ENCODE results near the gene AHCYL2. TPM values are rescaled to one million over a fixed set of nuclear protein-coding genes. Genes with fewer than 3 reads are reported as not detected.
"Not testable (repeated sequence)": the region's sequence is repeated elsewhere in the genome, so short reads cannot be mapped to it uniquely, and the experiment has no call there.

AHCYL2 gene
- total RNA-seq, 1 donor from 2014 or later: 12.0 TPM

DNA sequence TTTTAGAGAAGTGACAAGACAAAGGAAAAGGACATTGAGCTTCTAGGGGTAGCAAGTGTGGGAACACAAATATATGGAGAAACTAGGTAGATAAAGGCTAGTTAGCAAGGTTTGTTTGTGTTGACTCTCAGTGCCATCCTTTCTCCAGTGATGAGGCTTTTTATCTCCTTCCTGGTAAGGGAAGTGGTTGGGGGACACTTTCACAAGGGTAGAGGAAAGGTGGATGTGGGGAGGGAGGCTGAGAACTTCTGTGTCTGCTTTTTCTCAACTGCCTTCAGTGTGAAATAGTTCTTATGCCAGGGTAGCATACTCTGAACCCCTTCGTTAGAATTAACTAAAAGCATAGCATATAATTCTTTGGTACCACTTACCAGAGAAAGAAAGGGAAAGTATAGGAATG is 116.4 kb downstream of the AHCYL2 start:
- Histone ChIP-seq H3K4me3 (ENCODE audit: low read length in 3 of 3) (no peak overlapping the region), H3K9me3 (ENCODE audit: control insufficient read depth in 3 of 3, low read length in 3 of 3) (no peaks in the 10 kb centered on the region), H3K36me3 (ENCODE audit: control insufficient read depth in 3 of 3, insufficient read depth in 3 of 3, low read length in 3 of 3) (no peaks in the 10 kb centered on the region), H3K27me3 (ENCODE audit: control insufficient read depth in 3 of 3, insufficient read depth in 3 of 3, low read length in 3 of 3) (no peaks in the 10 kb centered on the region), H3K9ac (ENCODE audit: low read depth in 1 of 3, low read length in 3 of 3) (no peak overlapping the region), H3K4me1 (ENCODE audit: control insufficient read depth in 3 of 3, insufficient read depth in 3 of 3, low read length in 3 of 3) (peaks cover 4 to 11% (median 8%) of the 10 kb centered on the region in 3 donors), H3K27ac (ENCODE audit: low read depth, low read length) (no peak overlapping the region)

DNA sequence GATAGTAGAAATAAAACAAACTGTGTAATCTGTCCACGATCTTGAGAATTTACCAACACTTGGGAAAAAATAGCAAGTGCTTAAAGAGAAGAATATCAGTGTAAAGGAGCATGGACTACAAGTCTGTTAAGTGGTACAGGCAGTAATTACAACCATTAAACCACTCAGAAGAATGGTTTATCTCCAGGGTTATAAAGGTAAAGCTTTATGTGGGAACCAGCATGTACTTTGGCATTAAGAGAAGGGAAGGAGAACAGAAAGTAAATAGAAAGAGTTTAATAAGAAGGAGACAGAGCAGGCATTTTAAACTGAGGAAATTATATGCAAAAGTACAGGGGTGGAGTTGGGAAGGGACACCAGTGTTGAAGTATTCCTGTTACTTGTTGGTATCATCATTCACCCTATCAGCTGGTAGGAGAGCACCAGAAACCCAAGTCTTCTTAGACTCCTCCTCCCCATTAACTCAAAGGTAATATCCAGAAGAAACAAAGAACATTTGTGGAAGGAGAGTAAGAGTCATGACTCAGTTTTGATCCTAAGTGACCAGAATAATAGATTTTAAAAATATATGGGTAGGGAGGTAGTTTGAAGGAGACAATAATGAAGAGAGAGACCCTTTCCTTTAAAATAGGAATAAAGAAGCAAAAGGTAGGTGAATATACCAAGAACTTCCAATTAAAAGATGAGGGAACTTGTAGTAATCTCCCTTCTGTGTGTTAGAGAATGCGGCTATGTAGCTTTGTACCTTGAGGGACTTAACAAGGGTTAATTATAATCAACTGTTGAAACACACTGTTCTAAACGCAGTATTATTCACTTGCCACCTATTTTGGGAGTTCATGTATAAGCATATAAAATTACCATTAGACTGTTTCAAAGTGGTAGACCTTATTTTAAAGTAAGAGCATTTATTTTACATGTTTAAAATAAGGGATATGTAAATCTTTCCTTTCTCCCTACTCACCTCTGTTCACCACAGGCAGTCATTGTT is 117.3 kb downstream of the AHCYL2 start:
- Histone ChIP-seq H3K4me1 (ENCODE audit: control insufficient read depth in 3 of 3, insufficient read depth in 3 of 3, low read length in 3 of 3) (peaks cover 4 to 14% (median 12%) of the 10 kb centered on the region in 3 donors), H3K4me3 (ENCODE audit: low read length in 3 of 3) (no peak overlapping the region), H3K36me3 (ENCODE audit: control insufficient read depth in 3 of 3, insufficient read depth in 3 of 3, low read length in 3 of 3) (no peaks in the 10 kb centered on the region), H3K27me3 (ENCODE audit: control insufficient read depth in 3 of 3, insufficient read depth in 3 of 3, low read length in 3 of 3) (no peaks in the 10 kb centered on the region), H3K9ac (ENCODE audit: low read depth in 1 of 3, low read length in 3 of 3) (peak overlapping the region in 1 of 3 donors; percentile 10), H3K9me3 (ENCODE audit: control insufficient read depth in 3 of 3, low read length in 3 of 3) (no peaks in the 10 kb centered on the region), H3K27ac (ENCODE audit: low read depth, low read length) (no peak overlapping the region)

DNA sequence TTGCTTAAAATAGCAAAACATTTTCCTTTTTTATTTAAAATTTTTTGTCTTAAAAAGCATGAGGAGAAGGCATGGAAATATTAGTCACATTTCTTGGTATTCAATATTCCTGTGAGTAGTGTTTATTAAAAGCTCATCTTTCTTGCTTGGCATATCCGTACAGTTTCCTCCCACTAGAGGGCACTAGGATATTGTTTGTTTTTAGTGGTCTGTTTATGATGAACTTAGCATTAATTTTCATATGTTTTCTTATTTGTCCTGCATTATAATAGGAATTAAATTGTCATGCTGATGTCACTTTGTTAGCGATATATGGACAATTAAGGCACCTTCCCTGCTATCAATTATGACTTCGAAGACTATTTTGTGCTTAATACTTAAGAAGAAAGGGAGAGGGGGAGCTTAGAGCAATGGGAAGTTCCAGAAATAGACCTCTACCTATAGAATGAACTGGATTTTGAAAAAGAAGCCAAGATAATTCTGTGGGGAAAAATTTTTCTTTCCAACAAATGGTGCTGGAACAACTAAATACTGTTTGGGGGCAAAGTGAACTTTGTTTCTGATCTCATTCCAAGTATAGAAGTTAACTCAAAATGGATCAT is 118.4 kb downstream of the AHCYL2 start:
- no peak overlapping the region for H3K4me3 ChIP-seq (ENCODE audit: low read length in 3 of 3)
- no peak overlapping the region for H3K9ac ChIP-seq (ENCODE audit: low read depth in 1 of 3, low read length in 3 of 3)
- H3K27ac ChIP-seq (ENCODE audit: low read depth, low read length): no peak overlapping the region
- peaks cover 10 to 23% (median 12%) of the 10 kb centered on the region in 3 donors for H3K4me1 ChIP-seq (ENCODE audit: control insufficient read depth in 3 of 3, insufficient read depth in 3 of 3, low read length in 3 of 3)
- H3K9me3 ChIP-seq (ENCODE audit: control insufficient read depth in 3 of 3, low read length in 3 of 3): no peaks in the 10 kb centered on the region
- H3K36me3 ChIP-seq (ENCODE audit: control insufficient read depth in 3 of 3, insufficient read depth in 3 of 3, low read length in 3 of 3): no peaks in the 10 kb centered on the region
- no peaks in the 10 kb centered on the region for H3K27me3 ChIP-seq (ENCODE audit: control insufficient read depth in 3 of 3, insufficient read depth in 3 of 3, low read length in 3 of 3)

DNA sequence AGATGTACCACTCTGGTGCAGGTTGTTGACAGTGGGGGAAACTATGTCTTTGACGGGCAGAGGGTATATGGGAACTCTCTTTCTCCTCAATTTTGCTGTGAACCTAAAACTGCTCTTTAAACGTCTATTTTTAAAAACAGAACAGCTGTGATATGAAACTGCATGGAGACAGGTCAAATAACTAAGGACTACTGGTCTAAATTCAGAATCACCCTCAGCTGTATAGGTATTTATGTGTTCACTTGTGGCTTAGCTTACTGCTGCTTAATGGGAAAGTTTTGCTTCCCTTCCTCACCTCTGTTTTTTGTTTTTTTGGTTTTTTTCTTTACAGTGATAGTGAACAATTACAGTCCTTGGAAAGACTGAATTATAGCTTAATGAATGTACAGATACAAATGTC is 122.5 kb downstream of the AHCYL2 start:
- Histone ChIP-seq H3K27me3 (ENCODE audit: control insufficient read depth in 3 of 3, insufficient read depth in 3 of 3, low read length in 3 of 3) (no peaks in the 10 kb centered on the region), H3K4me1 (ENCODE audit: control insufficient read depth in 3 of 3, insufficient read depth in 3 of 3, low read length in 3 of 3) (peaks cover 7 to 17% (median 12%) of the 10 kb centered on the region in 3 donors), H3K27ac (ENCODE audit: low read depth, low read length) (peak overlapping the region; percentile 57), H3K9ac (ENCODE audit: low read depth in 1 of 3, low read length in 3 of 3) (peak overlapping the region; percentile 10 to 59 (median 33)), H3K9me3 (ENCODE audit: control insufficient read depth in 3 of 3, low read length in 3 of 3) (no peaks in the 10 kb centered on the region), H3K4me3 (ENCODE audit: low read length in 3 of 3) (peak overlapping the region in 1 of 3 donors; percentile 49), H3K36me3 (ENCODE audit: control insufficient read depth in 3 of 3, insufficient read depth in 3 of 3, low read length in 3 of 3) (no peaks in the 10 kb centered on the region)

DNA sequence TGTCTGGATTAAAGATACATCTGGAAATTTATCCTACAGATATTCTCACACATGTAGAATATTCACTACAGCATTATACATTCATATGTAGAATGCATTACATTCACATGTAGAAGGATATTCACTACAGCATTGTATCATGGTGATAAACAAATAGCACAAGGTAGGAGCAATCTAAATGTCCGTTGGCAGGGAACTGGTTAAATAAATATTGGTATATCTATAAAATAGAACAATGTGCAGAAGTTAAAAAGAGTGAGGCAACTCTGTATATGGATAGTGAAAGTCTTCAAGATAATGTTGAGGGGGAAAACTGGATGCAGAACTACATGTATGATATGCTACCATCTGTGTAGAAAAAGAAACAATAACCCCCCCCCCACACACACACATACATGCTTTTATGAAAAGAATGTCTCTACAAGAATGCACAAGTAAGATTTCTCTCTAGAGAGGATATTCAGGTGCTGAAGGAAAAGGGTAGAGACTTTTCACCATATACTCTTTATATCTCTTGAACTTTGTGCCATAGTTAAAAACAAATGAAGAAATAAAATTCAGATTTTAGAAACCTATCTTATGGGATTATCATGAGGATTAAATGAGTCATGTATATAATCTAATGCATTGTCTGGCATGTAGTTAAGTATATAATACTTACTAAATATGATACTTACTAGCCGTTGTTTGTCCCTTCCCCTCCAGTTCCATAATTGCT is 123.4 kb downstream of the AHCYL2 start:
- H3K9ac ChIP-seq (ENCODE audit: low read depth in 1 of 3, low read length in 3 of 3): no peak overlapping the region
- H3K4me3 ChIP-seq (ENCODE audit: low read length in 3 of 3): no peak overlapping the region

DNA sequence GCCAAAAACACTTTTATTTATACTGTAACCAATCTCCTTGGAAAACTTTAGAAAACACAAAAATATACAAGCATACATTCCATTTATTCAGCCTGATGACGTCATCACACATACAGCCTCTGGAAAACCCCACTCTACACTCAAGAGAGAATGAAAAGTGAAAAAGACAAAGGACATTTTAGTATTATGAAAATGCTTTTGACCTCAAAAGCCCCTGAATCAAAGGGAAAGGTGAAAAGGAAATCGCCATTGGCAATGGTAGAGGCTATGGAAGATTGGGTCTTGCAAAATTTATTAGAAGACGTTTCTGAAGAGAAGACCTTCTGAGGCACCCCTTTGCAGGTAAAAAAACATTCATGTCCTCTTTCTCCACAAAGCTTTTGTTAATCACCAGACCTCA is 126.5 kb downstream of the AHCYL2 start:
- H3K4me3 ChIP-seq (ENCODE audit: low read length in 3 of 3): no peak overlapping the region
- no peak overlapping the region for H3K27ac ChIP-seq (ENCODE audit: low read depth, low read length)
- no peaks in the 10 kb centered on the region for H3K36me3 ChIP-seq (ENCODE audit: control insufficient read depth in 3 of 3, insufficient read depth in 3 of 3, low read length in 3 of 3)
- H3K9me3 ChIP-seq (ENCODE audit: control insufficient read depth in 3 of 3, low read length in 3 of 3): no peaks in the 10 kb centered on the region
- no peak overlapping the region for H3K9ac ChIP-seq (ENCODE audit: low read depth in 1 of 3, low read length in 3 of 3)
- H3K27me3 ChIP-seq (ENCODE audit: control insufficient read depth in 3 of 3, insufficient read depth in 3 of 3, low read length in 3 of 3): no peaks in the 10 kb centered on the region
- peaks cover 4 to 11% (median 6%) of the 10 kb centered on the region in 3 donors for H3K4me1 ChIP-seq (ENCODE audit: control insufficient read depth in 3 of 3, insufficient read depth in 3 of 3, low read length in 3 of 3)

More for the DNA sequence above, 123.4 kb downstream of the AHCYL2 start:
- peaks cover 6 to 17% (median 7%) of the 10 kb centered on the region in 3 donors for H3K4me1 ChIP-seq (ENCODE audit: control insufficient read depth in 3 of 3, insufficient read depth in 3 of 3, low read length in 3 of 3)
- H3K27me3 ChIP-seq (ENCODE audit: control insufficient read depth in 3 of 3, insufficient read depth in 3 of 3, low read length in 3 of 3): no peaks in the 10 kb centered on the region
- no peaks in the 10 kb centered on the region for H3K36me3 ChIP-seq (ENCODE audit: control insufficient read depth in 3 of 3, insufficient read depth in 3 of 3, low read length in 3 of 3)
- H3K27ac ChIP-seq (ENCODE audit: low read depth, low read length): peak overlapping the region; percentile 57
- no peaks in the 10 kb centered on the region for H3K9me3 ChIP-seq (ENCODE audit: control insufficient read depth in 3 of 3, low read length in 3 of 3)

DNA sequence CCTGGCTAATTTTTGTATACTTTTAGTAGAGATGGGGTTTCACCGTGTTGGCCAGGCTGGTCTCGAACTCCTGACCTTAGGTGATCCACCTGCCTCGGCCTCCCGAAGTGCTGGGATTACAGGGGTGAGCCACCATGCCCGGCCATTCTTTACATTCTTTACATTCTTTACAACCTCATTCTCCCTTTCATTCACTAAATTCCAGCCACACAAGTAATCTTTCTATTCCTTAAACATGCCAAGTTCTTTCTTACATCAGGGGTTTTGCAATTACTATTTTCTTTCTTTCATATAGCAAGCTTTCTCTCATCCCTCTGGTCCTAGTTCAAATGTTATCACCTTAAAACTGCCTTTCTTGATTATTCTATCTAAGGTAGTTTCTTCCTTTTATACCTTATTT is 128.3 kb downstream of the AHCYL2 start:
- H3K9me3 ChIP-seq (ENCODE audit: control insufficient read depth in 3 of 3, low read length in 3 of 3); H3K27me3 ChIP-seq (ENCODE audit: control insufficient read depth in 3 of 3, insufficient read depth in 3 of 3, low read length in 3 of 3); H3K36me3 ChIP-seq (ENCODE audit: control insufficient read depth in 3 of 3, insufficient read depth in 3 of 3, low read length in 3 of 3); H3K4me1 ChIP-seq (ENCODE audit: control insufficient read depth in 3 of 3, insufficient read depth in 3 of 3, low read length in 3 of 3); H3K27ac ChIP-seq (ENCODE audit: low read depth, low read length); H3K9ac ChIP-seq (ENCODE audit: low read depth in 1 of 3, low read length in 3 of 3); H3K4me3 ChIP-seq (ENCODE audit: low read length in 3 of 3): not testable (repeated sequence)

DNA sequence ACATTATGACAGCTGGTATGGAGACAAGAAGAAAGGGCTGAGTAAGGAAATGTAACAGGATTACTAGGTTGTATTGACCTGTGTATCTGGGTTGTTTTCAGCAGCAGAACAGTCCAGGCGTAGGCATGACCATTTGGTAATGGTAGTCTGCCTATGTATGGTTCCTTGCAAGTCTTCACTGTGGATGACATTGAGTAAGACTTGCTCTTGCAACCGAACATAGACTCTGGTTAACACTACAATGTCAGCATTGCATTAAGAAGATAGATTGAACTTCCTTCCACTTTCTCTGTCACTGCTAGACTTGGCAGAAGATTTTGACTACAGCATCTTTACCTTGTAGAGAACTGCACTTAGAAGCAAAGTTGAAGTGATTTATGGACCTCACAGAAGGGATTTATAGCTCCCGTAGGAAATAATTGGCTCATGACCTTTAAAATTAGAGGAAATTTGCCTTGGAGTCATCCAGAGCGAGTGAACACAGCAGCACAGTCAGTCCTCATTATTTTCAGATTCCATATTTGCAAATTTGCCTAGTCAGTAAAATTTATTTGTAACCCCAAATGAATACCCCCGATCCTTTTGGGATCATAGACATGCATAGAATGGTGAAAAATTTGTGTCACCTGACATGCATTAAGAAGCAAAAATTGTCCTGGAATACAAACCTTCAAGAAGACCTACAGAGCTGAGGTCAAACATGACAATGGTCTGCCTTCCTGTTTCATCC is 129.8 kb downstream of the AHCYL2 start:
- Histone ChIP-seq H3K27me3 (ENCODE audit: control insufficient read depth in 3 of 3, insufficient read depth in 3 of 3, low read length in 3 of 3) (no peaks in the 10 kb centered on the region), H3K4me3 (ENCODE audit: low read length in 3 of 3) (no peak overlapping the region), H3K27ac (ENCODE audit: low read depth, low read length) (no peak overlapping the region), H3K36me3 (ENCODE audit: control insufficient read depth in 3 of 3, insufficient read depth in 3 of 3, low read length in 3 of 3) (no peaks in the 10 kb centered on the region), H3K9ac (ENCODE audit: low read depth in 1 of 3, low read length in 3 of 3) (no peak overlapping the region), H3K4me1 (ENCODE audit: control insufficient read depth in 3 of 3, insufficient read depth in 3 of 3, low read length in 3 of 3) (no peaks in the 10 kb centered on the region), H3K9me3 (ENCODE audit: control insufficient read depth in 3 of 3, low read length in 3 of 3) (no peaks in the 10 kb centered on the region)

DNA sequence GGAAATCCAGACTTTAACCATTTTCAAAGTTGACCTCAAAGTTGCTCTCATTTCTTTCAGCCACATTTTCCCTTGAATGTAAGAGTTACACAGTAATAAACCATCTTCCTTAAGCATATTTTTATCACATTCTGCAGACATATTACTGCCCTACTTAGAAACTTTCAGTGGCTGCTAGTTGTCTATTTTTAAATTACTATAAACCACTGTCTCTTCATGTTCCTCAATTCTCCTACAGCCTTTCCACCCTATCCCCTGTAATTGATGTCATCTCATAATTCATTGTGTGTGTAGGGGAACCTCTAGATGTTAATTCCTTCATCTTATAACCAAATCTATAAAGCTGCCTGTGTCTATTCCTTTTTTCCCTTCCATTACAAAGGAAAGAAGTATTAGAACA is 131.3 kb downstream of the AHCYL2 start:
- Histone ChIP-seq H3K27ac (ENCODE audit: low read depth, low read length) (no peak overlapping the region), H3K9ac (ENCODE audit: low read depth in 1 of 3, low read length in 3 of 3) (no peak overlapping the region), H3K36me3 (ENCODE audit: control insufficient read depth in 3 of 3, insufficient read depth in 3 of 3, low read length in 3 of 3) (no peaks in the 10 kb centered on the region), H3K9me3 (ENCODE audit: control insufficient read depth in 3 of 3, low read length in 3 of 3) (no peaks in the 10 kb centered on the region), H3K4me3 (ENCODE audit: low read length in 3 of 3) (no peak overlapping the region), H3K4me1 (ENCODE audit: control insufficient read depth in 3 of 3, insufficient read depth in 3 of 3, low read length in 3 of 3) (no peaks in the 10 kb centered on the region), H3K27me3 (ENCODE audit: control insufficient read depth in 3 of 3, insufficient read depth in 3 of 3, low read length in 3 of 3) (no peaks in the 10 kb centered on the region)
